Measurements from ENCODE around the gene SLC16A13. TPM values are rescaled to one million over a fixed set of nuclear protein-coding genes. Genes with fewer than 3 reads are reported as not detected.

Gene SLC16A13
- total and polyA plus RNA-seq, 10 of the 15 experiments (the other 5 are each of a cell fraction or from before 2014, with no cell fraction given) = 0.34 to 12.1 (median 3.3) TPM

DNA sequence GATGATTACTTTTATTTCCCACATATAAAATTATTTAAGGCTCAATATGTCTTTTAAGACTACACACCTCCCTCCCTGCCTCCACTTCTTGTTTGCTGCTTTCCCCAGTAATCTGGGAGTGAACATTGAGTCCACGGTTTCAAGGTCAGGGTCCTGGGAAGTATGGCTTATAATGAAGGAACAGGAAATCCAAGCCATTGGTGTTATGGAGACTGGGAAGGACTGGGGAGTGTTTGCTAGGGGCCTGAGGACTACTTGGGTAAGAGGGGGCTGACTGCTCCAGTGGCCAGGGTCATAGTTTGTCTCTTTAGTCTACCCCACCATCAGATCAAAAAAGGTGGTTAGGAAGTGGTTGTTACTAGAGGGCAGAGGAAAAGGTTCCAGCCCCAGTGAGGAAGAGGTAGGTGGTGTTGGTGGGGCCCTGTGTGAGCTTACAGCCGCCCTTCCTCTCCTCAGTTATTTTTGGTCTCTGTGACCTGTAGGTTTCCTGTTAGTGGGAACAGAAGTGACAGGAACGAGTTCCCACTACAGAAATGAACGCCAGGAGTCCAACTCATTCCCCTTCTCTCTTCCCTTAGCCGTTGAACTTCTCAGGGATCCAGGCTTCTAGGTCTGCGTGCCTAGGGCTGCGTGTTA, 742 bp upstream of the SLC16A13 start:
- ATAC-seq (peak; percentile 49), FAIRE-seq (peak; percentile 47), DNase-seq (ENCODE audit: low read depth, low spot score) (no peak)
- Histone ChIP-seq H3K4me1 (ENCODE audit: control insufficient read depth, insufficient read depth, low read length) (peaks cover 10% of the 10 kb centered on the region), H3K4me2 (ENCODE audit: control insufficient read depth, insufficient read depth) (peak overlapping the region; percentile 100), H3K9me3 (replicated peaks; ENCODE audit: control insufficient read depth, insufficient read depth, low read length) (no peaks in the 10 kb centered on the region), H4K20me1 (ENCODE audit: control insufficient read depth, insufficient read depth) (no peaks in the 10 kb centered on the region), H2AFZ (ENCODE audit: control insufficient read depth, low read depth, low read length) (peak overlapping the region; percentile 55), H3K27ac (ENCODE audit: control insufficient read depth, insufficient read depth) (peak overlapping the region; percentile 99), H3K4me3 (peak overlapping the region; percentile 77), H3K36me3 (ENCODE audit: control insufficient read depth in 2 of 2, insufficient read depth in 2 of 2, low read length in 1 of 2) (no peaks in the 10 kb centered on the region; a peak in 1 of 4 replicates), H3K27me3 (replicated peaks in 1 of 2; ENCODE audit: control insufficient read depth in 2 of 2, insufficient read depth in 2 of 2, low read length in 1 of 2) (no peaks in the 10 kb centered on the region), H3K79me2 (ENCODE audit: control insufficient read depth, insufficient read depth, low read length) (peaks cover 18% of the 10 kb centered on the region), H3K9ac (ENCODE audit: control insufficient read depth, insufficient read depth, low read length) (peak overlapping the region; percentile 76)
- in situ Hi-C loops (cut with MboI) = loop anchor here (25.0 kb wide), 1 partner anchor 527 kb away; the partner anchor contains the start of genes SENP3 and TNFSF13
- intact Hi-C loops (cut with micrococcal nuclease; ENCODE audit: unreplicated experiment) = no loop called here
- SMC1A ChIA-PET (ENCODE audit: uncharacterized antibody, unreplicated experiment) = interaction anchor here (0.8 to 1.7 kb wide), 7 partner anchors 9 to 192 kb away, joined by 3 to 8 read pairs (median 4); no protein-coding TSS in a partner anchor
- CTCF ChIA-PET = interaction anchor here (0.6 to 4.5 kb wide), 10 partner anchors 9 to 261 kb away, joined by 3 to 40 read pairs (median 6); partner anchors contain the start of genes BCL6B and SLC16A11
- POLR2A ChIA-PET = interaction anchor here (0.6 to 2.2 kb wide), 11 partner anchors 11 to 319 kb away, joined by 3 to 39 read pairs (median 6); partner anchors contain the start of genes BCL6B, RNASEK and XAF1
- WGBS (ENCODE audit: insufficient coverage, insufficient replicate concordance, low lambda C conversion rate, missing lambda C conversion rate) = 4% methylated on average over 7 of the region's 7 CpGs
- RAD21 ChIA-PET (ENCODE audit: unreplicated experiment) = interaction anchor here (0.6 to 1.6 kb wide), 11 partner anchors 9 to 513 kb away, joined by 3 to 18 read pairs (median 5); partner anchors contain the start of genes BCL6B and SLC16A11
- BruUV-seq (replicated peaks) = TSS peak; percentile 99
- TF ChIP-seq STAT3 (IDR thresholded peaks at IDR 0.05; ENCODE audit: low read depth, low read length) = no peak
- TF ChIP-seq DPF2 (IDR thresholded peaks at IDR 0.05) = peak; percentile 16; the same call in 1 of the 2 replicates
- TF ChIP-seq RUNX3 (IDR thresholded peaks at IDR 0.05; ENCODE audit: low read length) = peak; percentile 65
- no peak for TF ChIP-seq MYB (IDR thresholded peaks at IDR 0.05; ENCODE audit: borderline replicate concordance, low read depth, low read length)
- no peak for TF ChIP-seq BMI1 (IDR thresholded peaks at IDR 0.05; ENCODE audit: borderline replicate concordance)
- no peak for TF ChIP-seq GABPA (IDR thresholded peaks at IDR 0.05; ENCODE audit: low read depth)
- TF ChIP-seq ZNF384 (IDR thresholded peaks at IDR 0.05; ENCODE audit: borderline replicate concordance, low read depth, low read length) = no peak
- peak; percentile 34; the same call in 1 of the 2 replicates for TF ChIP-seq NFIC (IDR thresholded peaks at IDR 0.05; ENCODE audit: low read depth, low read length)
- peak; percentile 26; the same call in 1 of the 2 replicates for TF ChIP-seq FOXM1 (IDR thresholded peaks at IDR 0.05; ENCODE audit: low read depth, low read length)
- peak; percentile 81; the same call in 1 of the 2 replicates for TF ChIP-seq MEF2A (IDR thresholded peaks at IDR 0.05; ENCODE audit: insufficient read depth, low read depth, low read length)
- TF ChIP-seq, protein P1, sequence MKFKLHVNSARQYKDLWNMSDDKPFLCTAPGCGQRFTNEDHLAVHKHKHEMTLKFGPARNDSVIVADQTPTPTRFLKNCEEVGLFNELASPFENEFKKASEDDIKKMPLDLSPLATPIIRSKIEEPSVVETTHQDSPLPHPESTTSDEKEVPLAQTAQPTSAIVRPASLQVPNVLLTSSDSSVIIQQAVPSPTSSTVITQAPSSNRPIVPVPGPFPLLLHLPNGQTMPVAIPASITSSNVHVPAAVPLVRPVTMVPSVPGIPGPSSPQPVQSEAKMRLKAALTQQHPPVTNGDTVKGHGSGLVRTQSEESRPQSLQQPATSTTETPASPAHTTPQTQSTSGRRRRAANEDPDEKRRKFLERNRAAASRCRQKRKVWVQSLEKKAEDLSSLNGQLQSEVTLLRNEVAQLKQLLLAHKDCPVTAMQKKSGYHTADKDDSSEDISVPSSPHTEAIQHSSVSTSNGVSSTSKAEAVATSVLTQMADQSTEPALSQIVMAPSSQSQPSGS (IDR thresholded peaks at IDR 0.05; ENCODE audit: low read length) = no peak
- peak; percentile 38 to 50; a peak in 3 of 4 replicates for TF ChIP-seq IKZF2 (IDR thresholded peaks at IDR 0.05)
- TF ChIP-seq MEF2B (IDR thresholded peaks at IDR 0.05; ENCODE audit: partially characterized antibody, poor library complexity, severe bottlenecking) = peak; percentile 58
- TF ChIP-seq, protein P2, sequence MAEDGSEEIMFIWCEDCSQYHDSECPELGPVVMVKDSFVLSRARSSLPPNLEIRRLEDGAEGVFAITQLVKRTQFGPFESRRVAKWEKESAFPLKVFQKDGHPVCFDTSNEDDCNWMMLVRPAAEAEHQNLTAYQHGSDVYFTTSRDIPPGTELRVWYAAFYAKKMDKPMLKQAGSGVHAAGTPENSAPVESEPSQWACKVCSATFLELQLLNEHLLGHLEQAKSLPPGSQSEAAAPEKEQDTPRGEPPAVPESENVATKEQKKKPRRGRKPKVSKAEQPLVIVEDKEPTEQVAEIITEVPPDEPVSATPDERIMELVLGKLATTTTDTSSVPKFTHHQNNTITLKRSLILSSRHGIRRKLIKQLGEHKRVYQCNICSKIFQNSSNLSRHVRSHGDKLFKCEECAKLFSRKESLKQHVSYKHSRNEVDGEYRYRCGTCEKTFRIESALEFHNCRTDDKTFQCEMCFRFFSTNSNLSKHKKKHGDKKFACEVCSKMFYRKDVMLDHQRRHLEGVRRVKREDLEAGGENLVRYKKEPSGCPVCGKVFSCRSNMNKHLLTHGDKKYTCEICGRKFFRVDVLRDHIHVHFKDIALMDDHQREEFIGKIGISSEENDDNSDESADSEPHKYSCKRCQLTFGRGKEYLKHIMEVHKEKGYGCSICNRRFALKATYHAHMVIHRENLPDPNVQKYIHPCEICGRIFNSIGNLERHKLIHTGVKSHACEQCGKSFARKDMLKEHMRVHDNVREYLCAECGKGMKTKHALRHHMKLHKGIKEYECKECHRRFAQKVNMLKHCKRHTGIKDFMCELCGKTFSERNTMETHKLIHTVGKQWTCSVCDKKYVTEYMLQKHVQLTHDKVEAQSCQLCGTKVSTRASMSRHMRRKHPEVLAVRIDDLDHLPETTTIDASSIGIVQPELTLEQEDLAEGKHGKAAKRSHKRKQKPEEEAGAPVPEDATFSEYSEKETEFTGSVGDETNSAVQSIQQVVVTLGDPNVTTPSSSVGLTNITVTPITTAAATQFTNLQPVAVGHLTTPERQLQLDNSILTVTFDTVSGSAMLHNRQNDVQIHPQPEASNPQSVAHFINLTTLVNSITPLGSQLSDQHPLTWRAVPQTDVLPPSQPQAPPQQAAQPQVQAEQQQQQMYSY (CRISPR knock-in tag; IDR thresholded peaks at IDR 0.05) = no peak
- TF ChIP-seq EP300 (IDR thresholded peaks at IDR 0.05; ENCODE audit: borderline replicate concordance in 1 of 2, control insufficient read depth in 1 of 2, low read depth in 2 of 2, low read length in 2 of 2) = peak in 1 of 2 experiments; percentile 36; a peak in 1 of 4 replicates
- TF ChIP-seq GATAD2B (conservative IDR thresholded peaks at IDR 0.05; ENCODE audit: low read depth) = no peak
- TF ChIP-seq ATF7 (IDR thresholded peaks at IDR 0.05; ENCODE audit: low read depth) = peak; percentile 7; the same call in 1 of the 2 replicates
- TF ChIP-seq CHD1 (IDR thresholded peaks at IDR 0.05; ENCODE audit: low read depth, low read length) = no peak
- TF ChIP-seq PAX8 (IDR thresholded peaks at IDR 0.05) = no peak

All from GM12878 (cell line).